CD4-positive, alpha-beta T cell treated with Interferon gamma for 1 hour (primary cell): ENCODE measurements around the gene HTT.
"Not testable (repeated sequence)": the region's sequence is repeated elsewhere in the genome, so short reads cannot be mapped to it uniquely, and the experiment has no call there.

Experiments
- DNase-seq: peaks from one replicate; pipeline ENCODE4 v3.0.0-alpha.2; 2020

The HTT gene

DNA sequence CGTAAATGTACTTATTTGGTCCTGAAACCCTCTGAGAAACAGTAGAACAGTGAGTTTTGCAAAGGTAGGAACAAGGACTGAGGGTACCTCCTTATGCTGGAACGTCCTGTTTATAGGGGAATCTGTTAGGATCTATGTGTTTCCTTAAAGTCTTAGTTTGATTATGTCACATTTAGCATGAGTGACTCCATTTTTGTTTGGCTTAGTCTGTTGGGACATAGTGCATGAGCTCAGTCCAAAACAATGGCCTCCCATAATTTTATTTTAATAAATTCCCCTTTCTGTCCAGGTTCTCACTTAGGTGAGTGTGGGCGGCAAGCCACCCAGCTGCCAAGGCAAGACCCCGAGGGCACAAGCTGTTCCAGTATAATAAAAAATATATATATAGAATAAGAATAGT is 27.9 kb upstream of the HTT start:
- no peak for DNase-seq

DNA sequence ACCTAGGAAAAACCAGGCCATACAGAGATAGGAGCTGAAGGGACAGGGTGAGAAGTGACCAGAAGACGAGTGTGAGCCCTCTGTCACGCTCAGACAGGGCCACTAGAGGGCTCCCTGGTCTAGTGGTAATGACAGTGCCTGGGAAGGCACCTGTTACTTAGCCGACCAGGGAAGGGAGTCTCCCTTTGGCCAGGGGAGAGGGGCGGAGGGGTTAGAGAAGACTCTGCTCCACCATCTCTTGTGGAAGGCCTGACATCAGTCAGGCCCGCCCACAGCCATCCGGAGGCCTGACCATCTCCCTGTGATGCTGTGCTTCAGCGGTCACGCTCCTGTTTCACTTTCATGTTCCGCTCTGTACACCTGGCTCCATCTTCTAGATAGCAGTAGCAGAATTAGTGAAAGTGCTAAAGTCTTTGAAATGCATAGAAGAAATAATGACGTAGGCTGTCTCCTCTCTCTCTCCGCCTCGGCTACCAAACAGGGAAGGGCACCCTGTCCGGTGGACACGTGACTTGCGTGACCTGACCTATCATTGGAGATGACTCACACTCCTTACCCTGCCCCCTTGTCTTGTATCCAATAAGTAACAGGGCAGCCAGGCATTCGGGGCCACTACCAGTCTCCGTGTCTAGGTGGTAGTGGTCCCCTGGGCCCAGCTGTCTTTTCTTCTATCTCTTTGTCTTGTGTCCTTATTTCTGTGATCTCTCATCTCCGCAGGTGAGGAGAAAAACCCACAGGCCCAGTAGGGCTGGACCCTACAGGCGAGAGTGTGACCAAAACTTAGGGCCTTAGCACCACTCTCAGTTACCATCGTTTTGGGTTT is 26.8 kb upstream of the HTT start:
- DNase-seq = peak; percentile 92

DNA sequence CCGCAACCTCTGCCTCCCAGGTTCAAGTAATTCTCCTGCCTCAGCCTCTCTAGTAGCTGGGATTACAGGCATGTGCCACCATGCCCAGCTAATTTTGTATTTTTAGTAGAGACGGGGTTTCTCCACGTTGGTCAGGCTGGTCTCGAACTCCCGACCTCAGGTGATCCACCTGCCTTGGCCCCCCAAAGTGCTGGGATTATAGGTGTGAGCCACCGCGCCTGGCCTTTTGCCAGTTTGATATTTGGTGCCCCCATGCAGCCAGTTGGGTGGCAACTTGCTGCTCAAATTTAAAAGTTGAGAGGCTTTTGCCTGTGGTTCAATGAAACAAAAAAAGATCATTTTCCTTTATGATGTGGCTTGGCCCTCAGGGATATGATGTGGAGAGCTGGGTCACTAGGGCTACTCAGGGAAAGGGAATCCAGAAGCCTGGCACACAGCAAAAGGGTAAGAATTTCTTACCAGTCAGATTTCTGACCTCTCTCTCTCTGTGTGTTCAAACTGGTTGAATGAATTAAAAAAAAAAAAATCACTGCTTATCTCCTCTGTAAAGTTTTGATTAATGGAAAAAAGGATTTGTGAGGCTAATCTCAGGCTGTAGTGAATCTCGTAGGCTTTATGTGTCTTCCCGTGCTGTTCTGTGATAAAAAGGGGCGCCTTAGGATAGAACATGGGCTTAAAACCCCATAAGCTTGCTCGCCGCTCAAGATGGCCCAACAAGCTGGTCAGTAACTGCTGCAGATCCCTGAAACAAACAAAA is 23.2 kb upstream of the HTT start:
- not testable (repeated sequence) for DNase-seq

DNA sequence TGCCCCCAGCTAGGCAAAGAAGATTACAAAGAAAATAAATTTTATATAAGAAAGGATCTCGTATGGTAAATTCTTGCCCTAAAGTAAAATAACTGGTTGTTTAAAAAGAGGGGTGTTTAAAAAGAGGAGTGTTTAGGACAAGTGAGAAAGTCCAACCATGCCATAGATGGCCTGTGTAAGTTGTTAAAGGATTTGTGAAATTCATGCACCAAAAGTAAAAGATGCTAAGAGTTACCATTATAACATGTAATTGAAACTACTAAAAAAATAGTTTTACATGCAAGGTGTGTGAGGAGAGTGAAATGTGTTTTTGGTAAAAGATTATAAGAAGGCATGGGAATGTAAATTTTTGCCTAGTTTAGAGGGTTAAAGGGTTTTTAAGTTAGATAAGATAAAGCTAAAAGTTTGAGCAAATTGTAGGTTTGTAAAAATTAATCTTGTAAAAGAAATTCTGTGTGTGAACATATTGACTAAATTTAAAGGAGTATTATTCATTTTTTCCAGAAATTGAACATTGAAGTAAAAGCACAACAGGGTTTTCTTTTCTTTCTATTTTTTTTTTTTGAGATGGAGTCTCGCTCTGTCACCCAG is 20.2 kb upstream of the HTT start:
- DNase-seq = no peak

DNA sequence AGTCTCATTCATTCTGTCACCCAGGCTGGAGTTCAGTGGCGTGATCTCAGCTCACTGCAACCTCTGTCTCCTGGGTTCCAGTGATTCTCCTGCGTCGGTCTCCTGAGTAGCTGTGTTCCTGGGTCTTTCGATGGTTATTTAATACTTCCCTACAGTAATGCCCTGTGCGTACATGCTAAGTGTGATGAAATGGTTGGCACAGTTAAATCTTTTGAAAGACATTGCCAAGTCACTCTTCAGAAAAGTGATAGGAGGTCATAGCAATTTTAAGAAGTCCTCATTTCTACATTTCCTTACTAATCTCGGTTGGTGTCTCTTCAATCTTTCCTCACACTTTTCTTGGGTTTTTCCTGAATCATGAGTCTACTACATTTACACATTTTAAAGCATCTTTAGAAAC is 14.5 kb upstream of the HTT start:
- no peak for DNase-seq

DNA sequence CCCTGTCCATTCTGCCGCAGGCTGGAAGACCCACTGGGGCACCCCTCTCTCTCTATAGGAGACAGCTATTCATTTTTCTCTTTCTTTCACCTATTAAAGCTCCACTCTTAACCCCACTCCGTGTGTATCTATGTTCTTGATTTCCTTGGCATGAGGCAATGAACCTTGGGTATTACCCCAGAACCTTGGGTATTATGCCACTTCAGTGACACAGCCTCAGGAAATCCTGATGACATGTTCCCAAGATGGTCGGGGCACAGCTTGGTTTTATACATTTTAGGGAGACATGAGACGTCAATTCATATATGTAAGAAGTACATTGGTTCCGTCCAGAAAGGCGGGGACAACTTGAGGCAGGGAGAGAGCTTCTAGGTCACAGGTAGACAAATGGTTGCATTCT is 13.5 kb upstream of the HTT start:
- no peak for DNase-seq

DNA sequence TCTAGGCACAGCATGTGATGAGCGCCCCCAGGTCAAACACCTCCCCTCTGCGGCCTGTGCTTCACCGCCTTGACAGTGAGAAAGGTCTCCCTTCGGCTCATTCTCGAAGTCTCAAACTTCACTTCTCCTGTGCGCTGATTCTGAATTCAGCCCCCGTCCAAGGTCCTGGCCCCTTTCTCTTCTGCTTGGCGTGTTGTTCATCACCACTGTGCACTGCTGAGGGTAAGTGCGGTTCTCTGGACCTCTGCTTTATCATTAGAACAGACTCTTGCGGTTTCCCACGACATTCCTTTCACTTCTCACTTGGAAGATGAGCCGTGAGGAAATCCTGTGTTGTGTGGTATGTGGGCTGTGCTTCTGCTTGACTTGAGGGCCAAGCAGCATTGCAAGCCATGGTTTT is 12.0 kb upstream of the HTT start:
- no peak for DNase-seq

DNA sequence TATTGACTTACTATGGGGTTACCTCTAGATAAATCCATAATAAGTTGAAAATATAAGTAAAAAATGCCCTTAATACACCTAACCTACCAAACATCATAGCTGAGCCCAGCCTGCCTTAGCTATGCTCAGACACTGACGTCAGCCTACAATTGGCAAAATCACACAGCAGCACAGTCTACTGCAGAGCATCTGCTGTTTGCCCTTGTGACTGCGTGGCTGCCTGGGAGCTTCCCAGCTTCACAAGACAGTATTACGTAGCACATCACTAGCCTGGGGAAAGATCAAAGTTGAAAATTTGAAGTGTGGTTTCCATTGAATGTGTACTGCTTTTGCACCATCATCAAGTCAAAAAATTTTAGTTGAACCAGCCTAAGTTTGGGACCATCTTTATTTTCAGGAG is 8.9 kb upstream of the HTT start:
- DNase-seq = no peak

DNA sequence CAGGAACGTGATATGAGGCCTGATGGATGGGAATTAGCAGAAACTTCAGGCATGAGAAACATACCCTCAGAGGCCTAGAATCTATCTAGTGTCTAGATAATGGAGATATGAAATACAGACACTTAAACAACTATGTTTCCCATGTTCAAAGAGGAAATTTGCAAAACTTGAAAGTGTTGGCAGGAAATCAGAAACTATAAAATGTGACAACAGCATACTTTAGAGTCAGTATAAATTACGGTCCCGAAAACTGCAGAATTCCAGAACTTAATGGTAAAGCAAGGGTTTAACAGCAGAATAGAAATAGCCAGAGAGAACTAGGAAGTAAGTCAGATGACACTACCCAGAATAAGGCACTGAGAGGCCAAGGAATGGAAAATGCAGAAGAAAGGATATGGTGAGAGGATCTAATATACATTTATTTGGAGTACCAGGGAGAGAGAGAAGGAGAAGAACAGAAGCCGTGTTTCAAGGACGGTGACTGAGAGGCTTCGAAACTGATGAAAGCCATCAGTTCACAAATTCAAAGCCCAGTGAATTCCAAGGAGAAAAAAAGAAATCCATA is 7.6 kb upstream of the HTT start:
- no peak for DNase-seq

DNA sequence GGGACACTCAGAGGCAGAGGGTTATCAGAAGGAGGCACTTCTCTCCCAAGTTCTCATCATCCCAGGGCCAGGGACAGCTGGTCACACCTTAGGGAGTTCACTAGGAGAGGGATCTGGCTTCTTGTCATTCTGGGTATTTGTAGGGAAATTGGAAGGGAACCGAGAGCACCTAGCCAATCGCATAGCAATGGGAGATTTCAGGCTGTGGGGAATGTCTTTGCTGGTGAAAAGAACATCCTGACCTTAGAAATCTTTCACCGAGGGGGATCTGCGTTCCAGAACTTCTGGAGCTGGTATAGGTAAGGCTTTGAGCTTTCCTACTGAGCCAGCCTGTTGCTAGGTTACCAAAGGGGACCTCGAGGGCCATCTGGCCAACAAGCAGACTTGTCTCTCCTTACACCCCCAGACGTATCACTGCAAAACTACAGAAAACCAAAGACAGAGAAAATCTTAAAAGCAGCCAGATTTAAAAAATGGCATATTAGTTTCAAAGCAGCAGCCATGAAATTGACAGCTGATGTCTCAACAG is 6.9 kb upstream of the HTT start:
- DNase-seq = no peak

DNA sequence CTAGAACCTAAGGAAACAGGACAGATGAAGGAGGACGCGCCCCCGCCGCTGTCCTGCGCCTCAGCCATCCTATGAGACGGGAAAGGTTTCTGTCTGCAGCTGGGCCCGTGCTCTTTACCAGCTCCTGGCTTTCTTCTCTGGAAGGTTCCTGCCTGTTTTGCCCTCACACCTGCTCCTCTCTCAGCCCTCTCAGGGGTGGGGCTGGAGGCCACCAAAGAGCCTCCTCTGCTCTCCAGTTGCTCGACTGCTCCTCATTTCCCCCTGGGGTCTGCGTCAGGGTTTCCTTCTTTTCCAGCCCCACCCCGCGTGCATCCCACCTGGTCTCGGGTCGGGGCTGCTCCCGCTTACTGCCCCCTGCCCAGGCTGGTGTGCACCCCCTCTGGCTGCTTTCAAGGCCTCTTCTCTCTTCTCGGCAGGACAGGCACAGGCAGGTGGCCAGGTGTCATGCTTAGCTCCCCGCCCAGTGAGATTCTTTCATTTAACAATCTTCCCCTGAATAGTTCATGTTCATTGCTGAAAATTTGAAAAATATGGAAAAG is 4.8 kb upstream of the HTT start:
- no peak for DNase-seq

DNA sequence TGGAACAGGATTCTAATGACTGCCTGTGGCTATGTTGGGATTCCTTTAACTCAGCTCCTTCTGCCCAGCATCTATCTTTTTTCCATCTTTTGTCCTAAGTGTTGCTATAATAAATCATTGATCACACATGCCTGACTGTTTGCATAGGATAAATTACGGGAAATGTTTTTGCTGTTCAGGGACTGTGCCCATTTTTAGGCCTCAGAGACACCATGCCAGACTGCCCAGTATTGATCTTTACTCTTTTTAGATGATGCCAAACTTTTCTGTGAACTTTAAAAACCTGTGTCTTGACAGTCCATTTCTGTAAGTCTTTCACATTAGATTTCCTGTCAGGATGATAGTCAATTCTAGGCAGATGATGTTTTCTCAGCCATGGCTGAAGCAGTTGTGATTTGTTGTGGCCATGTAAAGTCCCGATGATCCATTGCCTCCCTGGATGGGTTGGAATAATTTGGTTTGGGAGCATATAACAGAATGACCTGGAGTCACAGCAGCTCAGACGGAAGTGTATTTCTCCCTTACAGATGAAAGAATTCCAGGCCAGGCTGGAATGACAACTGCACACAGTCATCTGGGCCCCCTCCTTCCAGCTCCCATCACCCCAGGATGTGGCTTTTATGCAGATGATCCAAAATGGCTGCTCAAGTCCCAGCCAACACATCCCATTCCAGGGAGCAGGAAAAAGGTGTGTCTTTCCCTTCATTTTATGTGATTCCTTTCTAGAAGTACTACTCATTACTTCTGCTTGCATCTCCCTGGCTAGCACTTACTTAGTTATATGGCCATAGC is 3.6 kb upstream of the HTT start:
- no peak for DNase-seq

DNA sequence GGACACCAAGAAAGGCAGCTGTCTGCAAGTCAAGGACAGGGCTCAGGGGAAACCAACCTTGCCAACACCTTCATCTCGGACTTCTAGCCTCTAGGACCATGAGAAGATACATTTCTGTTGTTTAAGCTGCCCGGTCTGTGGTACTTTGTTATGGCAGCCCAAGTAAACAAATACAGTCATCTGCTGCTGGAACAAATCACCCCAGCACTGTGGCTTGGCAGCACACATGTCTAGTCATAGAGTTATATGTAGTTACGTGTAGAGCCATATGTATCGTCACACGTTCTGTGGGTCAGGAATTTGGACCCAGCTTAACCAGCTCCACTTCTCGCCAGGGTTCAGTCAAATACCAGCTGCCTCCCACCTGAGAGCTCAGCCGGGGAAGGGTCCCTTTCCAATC is 2.7 kb upstream of the HTT start:
- DNase-seq = no peak

DNA sequence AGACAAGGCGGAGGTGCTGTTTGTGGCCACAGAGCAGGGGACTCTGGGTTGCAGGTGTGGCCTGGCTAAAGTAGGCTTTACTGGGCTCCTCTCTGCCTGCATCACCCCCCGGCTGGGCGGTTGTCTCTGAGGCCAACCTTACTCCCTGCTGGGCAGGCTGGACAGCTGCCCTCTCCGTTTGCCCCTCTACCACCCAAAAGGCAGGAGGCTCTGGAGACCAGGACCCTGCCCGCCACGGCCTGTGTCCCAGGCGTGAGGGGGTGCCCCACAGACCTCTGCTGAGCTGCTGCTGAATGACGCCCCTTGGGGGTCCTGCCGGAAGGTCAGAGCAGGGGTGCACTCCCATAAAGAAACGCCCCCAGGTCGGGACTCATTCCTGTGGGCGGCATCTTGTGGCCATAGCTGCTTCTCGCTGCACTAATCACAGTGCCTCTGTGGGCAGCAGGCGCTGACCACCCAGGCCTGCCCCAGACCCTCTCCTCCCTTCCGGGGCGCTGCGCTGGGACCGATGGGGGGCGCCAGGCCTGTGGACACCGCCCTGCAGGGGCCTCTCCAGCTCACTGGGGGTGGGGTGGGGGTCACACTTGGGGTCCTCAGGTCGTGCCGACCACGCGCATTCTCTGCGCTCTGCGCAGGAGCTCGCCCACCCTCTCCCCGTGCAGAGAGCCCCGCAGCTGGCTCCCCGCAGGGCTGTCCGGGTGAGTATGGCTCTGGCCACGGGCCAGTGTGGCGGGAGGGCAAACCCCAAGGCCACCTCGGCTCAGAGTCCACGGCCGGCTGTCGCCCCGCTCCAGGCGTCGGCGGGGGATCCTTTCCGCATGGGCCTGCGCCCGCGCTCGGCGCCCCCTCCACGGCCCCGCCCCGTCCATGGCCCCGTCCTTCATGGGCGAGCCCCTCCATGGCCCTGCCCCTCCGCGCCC is 1.1 kb upstream of the HTT start:
- no peak for DNase-seq

DNA sequence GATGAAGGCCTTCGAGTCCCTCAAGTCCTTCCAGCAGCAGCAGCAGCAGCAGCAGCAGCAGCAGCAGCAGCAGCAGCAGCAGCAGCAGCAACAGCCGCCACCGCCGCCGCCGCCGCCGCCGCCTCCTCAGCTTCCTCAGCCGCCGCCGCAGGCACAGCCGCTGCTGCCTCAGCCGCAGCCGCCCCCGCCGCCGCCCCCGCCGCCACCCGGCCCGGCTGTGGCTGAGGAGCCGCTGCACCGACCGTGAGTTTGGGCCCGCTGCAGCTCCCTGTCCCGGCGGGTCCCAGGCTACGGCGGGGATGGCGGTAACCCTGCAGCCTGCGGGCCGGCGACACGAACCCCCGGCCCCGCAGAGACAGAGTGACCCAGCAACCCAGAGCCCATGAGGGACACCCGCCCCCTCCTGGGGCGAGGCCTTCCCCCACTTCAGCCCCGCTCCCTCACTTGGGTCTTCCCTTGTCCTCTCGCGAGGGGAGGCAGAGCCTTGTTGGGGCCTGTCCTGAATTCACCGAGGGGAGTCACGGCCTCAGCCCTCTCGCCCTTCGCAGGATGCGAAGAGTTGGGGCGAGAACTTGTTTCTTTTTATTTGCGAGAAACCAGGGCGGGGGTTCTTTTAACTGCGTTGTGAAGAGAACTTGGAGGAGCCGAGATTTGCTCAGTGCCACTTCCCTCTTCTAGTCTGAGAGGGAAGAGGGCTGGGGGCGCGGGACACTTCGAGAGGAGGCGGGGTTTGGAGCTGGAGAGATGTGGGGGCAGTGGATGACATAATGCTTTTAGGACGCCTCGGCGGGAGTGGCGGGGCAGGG is 568 bp downstream of the HTT start:
- DNase-seq = peak; percentile 62

DNA sequence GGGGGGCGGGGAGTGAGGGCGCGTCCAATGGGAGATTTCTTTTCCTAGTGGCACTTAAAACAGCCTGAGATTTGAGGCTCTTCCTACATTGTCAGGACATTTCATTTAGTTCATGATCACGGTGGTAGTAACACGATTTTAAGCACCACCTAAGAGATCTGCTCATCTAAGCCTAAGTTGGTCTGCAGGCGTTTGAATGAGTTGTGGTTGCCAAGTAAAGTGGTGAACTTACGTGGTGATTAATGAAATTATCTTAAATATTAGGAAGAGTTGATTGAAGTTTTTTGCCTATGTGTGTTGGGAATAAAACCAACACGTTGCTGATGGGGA is 1.1 kb downstream of the HTT start:
- no peak for DNase-seq

DNA sequence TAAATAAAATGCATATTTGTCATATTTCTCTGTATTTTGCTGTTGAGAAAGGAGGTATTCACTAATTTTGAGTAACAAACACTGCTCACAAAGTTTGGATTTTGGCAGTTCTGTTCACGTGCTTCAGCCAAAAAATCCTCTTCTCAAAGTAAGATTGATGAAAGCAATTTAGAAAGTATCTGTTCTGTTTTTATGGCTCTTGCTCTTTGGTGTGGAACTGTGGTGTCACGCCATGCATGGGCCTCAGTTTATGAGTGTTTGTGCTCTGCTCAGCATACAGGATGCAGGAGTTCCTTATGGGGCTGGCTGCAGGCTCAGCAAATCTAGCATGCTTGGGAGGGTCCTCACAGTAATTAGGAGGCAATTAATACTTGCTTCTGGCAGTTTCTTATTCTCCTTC is 3.3 kb downstream of the HTT start:
- peak; percentile 24 for DNase-seq

DNA sequence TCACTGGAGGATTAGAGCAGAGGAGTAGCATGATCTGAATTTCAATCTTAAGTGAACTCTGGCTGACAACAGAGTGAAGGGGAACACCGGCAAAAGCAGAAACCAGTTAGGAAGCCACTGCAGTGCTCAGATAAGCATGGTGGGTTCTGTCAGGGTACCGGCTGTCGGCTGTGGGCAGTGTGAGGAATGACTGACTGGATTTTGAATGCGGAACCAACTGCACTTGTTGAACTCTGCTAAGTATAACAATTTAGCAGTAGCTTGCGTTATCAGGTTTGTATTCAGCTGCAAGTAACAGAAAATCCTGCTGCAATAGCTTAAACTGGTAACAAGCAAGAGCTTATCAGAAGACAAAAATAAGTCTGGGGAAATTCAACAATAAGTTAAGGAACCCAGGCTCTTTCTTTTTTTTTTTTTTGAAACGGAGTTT is 5.2 kb downstream of the HTT start:
- peak; percentile 33 for DNase-seq

DNA sequence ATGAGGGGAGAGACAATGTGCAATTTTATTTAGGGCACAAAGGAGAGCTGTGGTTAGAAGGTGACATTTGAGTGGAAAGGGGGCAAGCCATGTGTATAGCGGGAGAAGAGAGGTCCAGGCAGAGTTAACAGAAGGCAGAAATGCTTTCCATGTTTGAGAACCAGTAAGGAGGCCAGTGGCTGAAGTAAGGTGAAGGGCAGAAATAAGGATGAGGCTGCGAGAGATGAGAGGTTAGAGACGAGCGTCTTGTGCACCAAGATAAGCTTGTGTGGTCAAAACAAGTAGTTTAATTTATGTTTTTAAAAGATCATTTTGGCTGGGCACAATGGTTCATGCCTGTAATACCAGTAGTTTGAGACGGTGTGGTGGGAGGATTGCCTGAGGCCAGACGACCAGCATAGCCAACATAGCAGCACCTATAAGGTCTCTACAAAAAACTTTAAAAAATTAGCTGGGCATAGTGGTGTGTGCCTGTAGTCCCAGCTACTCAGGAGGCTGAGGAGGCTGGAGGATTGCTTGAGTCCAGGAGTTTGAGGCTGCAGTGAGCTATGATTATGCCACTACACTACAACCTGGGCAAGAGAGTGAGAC is 8.5 kb downstream of the HTT start:
- DNase-seq = no peak

DNA sequence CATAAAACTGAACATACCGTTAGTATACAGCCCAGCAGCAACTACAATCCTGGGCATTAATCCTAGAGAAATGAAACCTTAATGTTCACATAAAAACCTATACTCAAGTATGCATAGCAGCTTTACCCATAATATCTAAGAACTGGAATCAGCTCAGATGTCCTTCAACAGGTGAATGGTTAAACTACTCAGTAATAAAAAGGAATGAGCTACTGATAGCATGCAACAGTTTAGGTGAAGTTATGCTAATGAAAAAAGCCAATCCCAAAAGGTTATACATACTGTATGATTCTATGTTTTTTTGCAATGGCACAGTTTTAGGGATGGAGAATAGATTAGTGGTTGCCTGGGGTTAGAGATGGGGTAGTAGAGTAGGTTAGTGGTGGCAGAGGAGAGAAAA is 9.3 kb downstream of the HTT start:
- no peak for DNase-seq
